ENCODE measurements around the gene AKT1.
"Not testable (repeated sequence)": the region's sequence is repeated elsewhere in the genome, so short reads cannot be mapped to it uniquely, and the experiment has no call there.

- TF ChIP-seq POLR2A, CTCF (IDR thresholded peaks at IDR 0.05): not testable (repeated sequence)
Observed at GRCh38 chr14:104729176-104729834, 66.2 kb downstream of the AKT1 start.
